Loucy (cell line): ENCODE results near the gene RTRAF.

Source experiments
- H2AFZ ChIP-seq: fragments of 200-600 bp; sonication (generic); 2 replicates; pipeline ENCODE4 v1.6.0; 2016; ENCODE audit warnings: antibody characterized with exemption, mild to moderate bottlenecking, low read length, moderate library complexity
- H3F3A ChIP-seq: fragments of 200-600 bp; 2 replicates; pipeline ENCODE4 v1.6.0; 2016; ENCODE audit warnings: antibody characterized with exemption, low read depth, mild to moderate bottlenecking
- H3K27me3 ChIP-seq: fragments of 200-600 bp; sonication (generic); 2 replicates; pipeline ENCODE4 v1.6.1; 2014; ENCODE audit warnings: low read length, mild to moderate bottlenecking; ENCODE audit not compliant: insufficient read depth, poor library complexity, severe bottlenecking
- H3K36me3 ChIP-seq: fragments of 200-600 bp; sonication (generic); 2 replicates; pipeline ENCODE4 v1.6.1; 2016; ENCODE audit warnings: low read length; ENCODE audit not compliant: insufficient read depth
- H3K4me1 ChIP-seq: fragments of 200-600 bp; sonication (generic); 2 replicates; pipeline ENCODE4 v1.5.1; 2014; ENCODE audit warnings: low read length, mild to moderate bottlenecking; ENCODE audit not compliant: insufficient read depth, poor library complexity, severe bottlenecking
- H3K4me2 ChIP-seq: fragments of 200-600 bp; sonication (generic); 2 replicates; pipeline ENCODE4 v1.6.0; 2014; ENCODE audit warnings: antibody characterized with exemption, low read length, low read depth, mild to moderate bottlenecking; ENCODE audit not compliant: poor library complexity, severe bottlenecking
- H3K4me3 ChIP-seq: fragments of 200-600 bp; sonication (generic); 2 replicates; pipeline ENCODE4 v1.5.1; 2014; ENCODE audit warnings: low read length, mild to moderate bottlenecking, mixed read lengths; ENCODE audit not compliant: poor library complexity, severe bottlenecking
- H3K79me2 ChIP-seq: fragments of 200-600 bp; sonication (generic); 2 replicates; pipeline ENCODE4 v1.6.1; 2014; ENCODE audit warnings: low read length; ENCODE audit not compliant: insufficient read depth
- H3K9ac ChIP-seq: fragments of 200-600 bp; sonication (generic); 2 replicates; pipeline ENCODE4 v1.6.0; 2014; ENCODE audit warnings: mild to moderate bottlenecking, low read depth, low read length, moderate library complexity; ENCODE audit not compliant: poor library complexity, severe bottlenecking
- H3K9me2 ChIP-seq: fragments of 200-600 bp; sonication (generic); replicated peaks from 2 replicates; pipeline ENCODE4 v1.6.1; 2016; ENCODE audit warnings: low read depth, low read length, mixed read lengths
- H3K9me3 ChIP-seq: fragments of 200-600 bp; sonication (generic); 2 replicates; pipeline ENCODE4 v1.6.1; 2014; ENCODE audit warnings: mild to moderate bottlenecking, antibody characterized with exemption, low read length, low read depth; ENCODE audit not compliant: insufficient read depth
- H4K20me1 ChIP-seq: fragments of 200-600 bp; sonication (generic); 2 replicates; pipeline ENCODE4 v1.6.0; 2014; ENCODE audit warnings: antibody characterized with exemption, low read length, mild to moderate bottlenecking; ENCODE audit not compliant: insufficient read depth, poor library complexity, severe bottlenecking
- EZH2phosphoT487 ChIP-seq: fragments of 200-600 bp; IDR thresholded peaks from 2 replicates; pipeline ENCODE4 v1.6.1; 2018; ENCODE audit warnings: antibody characterized with exemption, mild to moderate bottlenecking, moderate library complexity, borderline replicate concordance
- TF ChIP-seq, protein P1 (sequence below): fragments of 200-600 bp; sonication (generic); conservative IDR thresholded peaks from 2 replicates; pipeline ENCODE4 v1.5.1; 2014; ENCODE audit warnings: mild to moderate bottlenecking, antibody characterized with exemption, low read length

The RTRAF gene

DNA sequence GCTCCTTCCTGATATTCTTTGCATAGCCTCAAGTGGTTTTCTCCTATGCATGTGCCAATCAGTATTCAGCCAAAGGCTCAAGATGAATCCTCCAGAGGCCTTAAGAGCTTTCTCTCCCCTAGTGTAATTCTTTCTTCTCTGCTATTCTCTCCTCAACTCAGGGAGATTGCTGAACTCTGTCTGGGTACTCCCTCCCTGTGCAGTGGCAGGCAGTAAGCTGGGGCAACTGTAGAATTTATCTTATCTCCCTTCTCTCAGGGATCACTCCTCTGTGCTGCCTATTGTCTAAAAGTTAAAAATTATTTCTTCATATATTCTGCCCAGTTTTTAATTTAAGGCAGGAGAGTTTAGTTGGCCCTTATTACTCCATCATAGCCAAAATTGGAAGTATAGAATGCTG is 28.5 kb upstream of the RTRAF start:
- H3K9me2 ChIP-seq: no peaks in the 10 kb centered on the region
- TF ChIP-seq EZH2phosphoT487: no peak
- TF ChIP-seq, protein P1, sequence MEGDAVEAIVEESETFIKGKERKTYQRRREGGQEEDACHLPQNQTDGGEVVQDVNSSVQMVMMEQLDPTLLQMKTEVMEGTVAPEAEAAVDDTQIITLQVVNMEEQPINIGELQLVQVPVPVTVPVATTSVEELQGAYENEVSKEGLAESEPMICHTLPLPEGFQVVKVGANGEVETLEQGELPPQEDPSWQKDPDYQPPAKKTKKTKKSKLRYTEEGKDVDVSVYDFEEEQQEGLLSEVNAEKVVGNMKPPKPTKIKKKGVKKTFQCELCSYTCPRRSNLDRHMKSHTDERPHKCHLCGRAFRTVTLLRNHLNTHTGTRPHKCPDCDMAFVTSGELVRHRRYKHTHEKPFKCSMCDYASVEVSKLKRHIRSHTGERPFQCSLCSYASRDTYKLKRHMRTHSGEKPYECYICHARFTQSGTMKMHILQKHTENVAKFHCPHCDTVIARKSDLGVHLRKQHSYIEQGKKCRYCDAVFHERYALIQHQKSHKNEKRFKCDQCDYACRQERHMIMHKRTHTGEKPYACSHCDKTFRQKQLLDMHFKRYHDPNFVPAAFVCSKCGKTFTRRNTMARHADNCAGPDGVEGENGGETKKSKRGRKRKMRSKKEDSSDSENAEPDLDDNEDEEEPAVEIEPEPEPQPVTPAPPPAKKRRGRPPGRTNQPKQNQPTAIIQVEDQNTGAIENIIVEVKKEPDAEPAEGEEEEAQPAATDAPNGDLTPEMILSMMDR: no peak
- H3K36me3 ChIP-seq: peaks cover 70% of the 10 kb centered on the region
- H3F3A ChIP-seq: no peaks in the 10 kb centered on the region
- H3K4me1 ChIP-seq: peaks cover 10% of the 10 kb centered on the region
- no peak overlapping the region for H3K9ac ChIP-seq
- no peak overlapping the region for H3K4me2 ChIP-seq
- H3K4me3 ChIP-seq: no peak overlapping the region
- H2AFZ ChIP-seq: no peak overlapping the region
- H3K27me3 ChIP-seq: no peaks in the 10 kb centered on the region
- H3K79me2 ChIP-seq: no peaks in the 10 kb centered on the region
- 0 out of 2 replicates have a peak, but pooled peaks cover 4% of the 10 kb centered on the region for H3K9me3 ChIP-seq
- no peaks in the 10 kb centered on the region for H4K20me1 ChIP-seq

DNA sequence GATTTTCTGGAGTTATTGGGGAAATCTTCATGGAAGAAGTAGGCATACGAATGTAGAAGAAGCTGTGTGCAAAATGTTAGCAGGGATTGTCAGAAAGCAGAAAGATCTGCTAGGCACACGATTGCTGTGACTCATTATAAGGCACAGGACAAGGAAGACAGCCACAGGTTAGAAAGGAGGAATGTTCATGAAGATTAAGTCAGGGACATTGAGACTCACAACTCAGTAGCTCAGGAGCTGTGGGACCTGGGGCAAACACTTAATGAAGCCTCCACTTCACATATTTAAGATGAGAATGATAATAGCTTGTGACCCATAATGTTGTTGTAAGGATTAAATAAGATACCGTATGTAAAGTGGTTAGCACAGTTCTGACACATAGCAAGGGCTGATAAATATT is 26.6 kb upstream of the RTRAF start:
- no peak overlapping the region for H2AFZ ChIP-seq
- H3K9me2 ChIP-seq: no peaks in the 10 kb centered on the region
- TF ChIP-seq EZH2phosphoT487: no peak
- TF ChIP-seq, protein P1: no peak
- H3K4me3 ChIP-seq: no peak overlapping the region
- 0 out of 2 replicates have a peak, but pooled peaks cover 4% of the 10 kb centered on the region for H3K9me3 ChIP-seq
- H3K79me2 ChIP-seq: no peaks in the 10 kb centered on the region
- H3K4me2 ChIP-seq: no peak overlapping the region
- H4K20me1 ChIP-seq: no peaks in the 10 kb centered on the region
- peaks cover 66% of the 10 kb centered on the region for H3K36me3 ChIP-seq
- no peaks in the 10 kb centered on the region for H3F3A ChIP-seq
- H3K9ac ChIP-seq: no peak overlapping the region
- no peaks in the 10 kb centered on the region for H3K27me3 ChIP-seq
- H3K4me1 ChIP-seq: peaks cover 10% of the 10 kb centered on the region

DNA sequence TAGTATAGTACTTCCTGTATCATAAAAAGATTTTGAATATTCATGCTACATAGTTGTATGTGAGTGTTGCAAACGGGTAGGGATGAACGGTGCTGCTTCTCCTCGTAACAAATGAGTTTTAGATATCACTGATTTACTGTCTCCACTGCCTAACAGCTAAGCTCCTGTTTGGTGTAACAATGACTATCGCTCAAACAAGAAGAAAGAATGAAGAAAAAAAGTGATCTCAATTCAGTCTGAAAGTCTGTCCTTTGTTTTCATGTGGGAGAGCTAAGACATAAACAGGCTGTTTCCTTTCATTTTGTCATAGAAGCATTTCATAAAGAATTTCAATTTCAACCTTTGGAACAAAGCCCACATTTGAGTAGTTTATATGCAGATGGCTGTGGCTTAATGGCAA is 26.1 kb upstream of the RTRAF start:
- TF ChIP-seq EZH2phosphoT487: no peak
- TF ChIP-seq, protein P1: no peak
- H3K4me3 ChIP-seq: no peak overlapping the region
- H3K4me1 ChIP-seq: peaks cover 10% of the 10 kb centered on the region

More for the DNA sequence above, 26.1 kb upstream of the RTRAF start:
- Histone ChIP-seq H3K36me3 (peaks cover 62% of the 10 kb centered on the region), H3F3A (no peaks in the 10 kb centered on the region), H3K9me3 (0 out of 2 replicates have a peak, but pooled peaks cover 4% of the 10 kb centered on the region), H3K9me2 (no peaks in the 10 kb centered on the region), H3K9ac (no peak overlapping the region), H3K27me3 (no peaks in the 10 kb centered on the region), H4K20me1 (no peaks in the 10 kb centered on the region), H3K79me2 (no peaks in the 10 kb centered on the region), H3K4me2 (no peak overlapping the region), H2AFZ (no peak overlapping the region)
